HG03457 (cell line): Measurements from ENCODE around the gene DPP7.

Source experiments
- ATAC-seq: cut with Tn5 transposase; IDR thresholded peaks from one replicate; pipeline ENCODE4 v1.9.1; 2021; ENCODE audit warnings: moderate number of reproducible peaks; ENCODE audit not compliant: unreplicated experiment

Gene DPP7

DNA sequence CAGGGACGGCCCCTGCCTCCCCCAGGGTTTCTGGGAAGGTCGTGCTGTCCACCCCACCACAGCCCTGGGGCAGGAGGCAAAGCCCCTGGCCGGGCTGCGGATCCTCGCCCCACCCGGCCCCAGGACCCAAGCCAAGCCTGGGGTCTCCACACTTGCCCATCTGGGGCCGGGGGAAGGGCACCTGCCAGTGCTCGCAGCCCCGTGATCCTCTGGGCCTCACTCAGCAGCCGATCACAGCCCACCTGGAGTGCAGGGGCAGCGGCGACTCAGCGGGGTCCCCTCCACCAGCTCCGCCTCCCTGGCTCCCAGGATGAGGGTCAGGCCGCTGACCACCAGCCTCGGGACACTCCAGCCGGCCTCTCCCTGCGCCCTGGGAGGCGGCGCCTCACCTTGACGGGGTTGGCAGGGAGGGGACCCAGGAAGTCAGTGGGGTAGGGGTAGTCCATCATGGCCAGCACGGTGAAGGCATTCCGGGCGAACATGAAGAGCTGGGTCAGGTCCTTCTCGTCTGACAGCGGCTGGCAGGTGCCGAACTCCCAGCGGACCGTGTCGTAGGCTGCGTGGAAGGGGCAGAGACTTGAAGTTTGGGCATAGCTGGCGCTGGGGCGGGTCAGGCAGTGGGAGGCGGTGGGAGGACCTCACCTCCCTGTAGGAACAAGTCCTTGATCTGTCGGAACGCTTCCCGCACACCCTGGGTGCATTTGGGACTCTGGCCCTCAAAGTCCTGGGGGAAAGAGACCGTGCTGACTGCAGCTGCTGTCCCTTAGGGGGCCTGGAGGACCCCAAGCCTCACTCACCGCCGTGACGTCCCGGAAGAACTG, 1.8 kb downstream of the DPP7 start:
- ATAC-seq: no peak

DNA sequence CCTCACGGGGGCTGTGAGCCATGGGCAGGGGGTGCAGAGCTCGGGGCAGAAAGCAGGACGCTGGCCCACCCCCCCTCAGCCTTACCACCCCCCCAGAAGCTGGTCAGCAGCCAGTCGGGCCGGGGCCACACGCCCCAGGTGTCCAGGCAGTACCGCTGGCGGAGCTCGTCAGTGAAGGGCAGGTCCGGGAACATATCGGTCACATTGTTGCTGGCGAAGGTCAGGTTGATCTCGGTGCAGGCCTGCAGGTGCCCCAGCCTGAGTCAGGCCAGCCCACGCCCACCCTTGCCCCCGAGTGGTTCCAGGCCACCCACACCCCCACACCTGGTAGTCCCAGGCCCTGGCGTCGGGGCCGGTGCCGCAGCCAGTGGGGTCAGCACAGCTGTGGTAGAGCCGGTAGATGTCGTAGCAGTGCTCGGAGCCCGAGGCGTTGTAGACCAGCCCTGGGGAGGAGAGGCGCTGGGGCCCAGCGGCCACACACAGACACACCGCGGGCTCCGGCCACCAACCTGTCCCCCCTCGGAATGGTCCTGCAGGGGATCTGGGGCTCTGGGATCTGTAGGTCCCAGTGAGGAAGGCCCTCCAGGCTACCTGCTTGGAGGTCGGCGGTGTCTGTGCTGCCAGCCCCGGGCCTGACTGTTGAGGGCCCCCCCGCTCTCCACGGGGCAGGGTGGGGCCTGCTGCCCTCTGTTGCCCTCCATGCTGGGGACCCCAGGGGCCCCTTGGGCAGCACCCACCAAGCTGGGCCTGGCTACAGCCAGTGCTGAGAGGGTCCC, 2.6 kb downstream of the DPP7 start:
- ATAC-seq: no peak

DNA sequence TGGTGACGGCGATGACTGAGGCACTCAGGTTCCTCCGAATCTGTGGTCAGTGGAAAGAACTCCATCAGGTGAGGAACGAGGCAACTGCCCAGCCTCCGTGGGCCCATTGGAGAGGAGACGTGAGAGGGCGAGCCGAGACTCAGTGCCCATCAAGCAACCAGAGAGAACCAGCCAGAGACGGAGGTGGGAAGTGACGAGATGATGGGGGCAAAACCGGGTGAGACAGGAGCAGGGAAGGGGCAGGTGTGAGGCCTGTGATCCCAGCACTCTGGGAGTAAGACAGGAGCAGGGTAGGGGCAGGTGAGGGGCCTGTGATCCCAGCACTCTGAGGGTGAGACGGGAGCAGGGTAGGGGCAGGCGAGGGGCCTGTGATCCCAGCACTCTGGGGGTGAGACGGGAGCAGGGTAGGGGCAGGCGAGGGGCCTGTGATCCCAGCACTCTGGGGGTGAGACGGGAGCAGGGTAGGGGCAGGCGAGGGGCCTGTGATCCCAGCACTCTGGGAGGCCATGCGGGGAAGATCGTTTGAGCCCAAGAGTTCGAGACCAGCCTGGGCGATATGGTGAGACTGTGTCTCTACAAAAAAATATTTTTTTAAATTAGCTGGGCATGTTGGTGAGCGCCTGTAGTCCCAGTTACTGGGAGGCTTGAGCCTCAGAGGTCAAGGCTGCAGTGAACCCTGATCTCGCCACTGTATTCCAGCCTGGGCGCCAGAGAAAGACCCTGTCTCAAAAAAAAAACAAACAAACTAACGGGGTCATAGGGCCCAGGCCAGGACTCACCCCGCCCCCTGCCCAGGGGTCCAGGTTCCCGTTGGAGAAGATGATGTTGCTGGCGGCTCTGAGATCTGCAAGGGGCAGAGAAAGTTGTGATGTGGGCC, 3.4 kb downstream of the DPP7 start:
- ATAC-seq: no peak

- no peak for ATAC-seq
Measured at GRCh38 chr9:137110147-137110910, 4.2 kb downstream of the DPP7 start.

DNA sequence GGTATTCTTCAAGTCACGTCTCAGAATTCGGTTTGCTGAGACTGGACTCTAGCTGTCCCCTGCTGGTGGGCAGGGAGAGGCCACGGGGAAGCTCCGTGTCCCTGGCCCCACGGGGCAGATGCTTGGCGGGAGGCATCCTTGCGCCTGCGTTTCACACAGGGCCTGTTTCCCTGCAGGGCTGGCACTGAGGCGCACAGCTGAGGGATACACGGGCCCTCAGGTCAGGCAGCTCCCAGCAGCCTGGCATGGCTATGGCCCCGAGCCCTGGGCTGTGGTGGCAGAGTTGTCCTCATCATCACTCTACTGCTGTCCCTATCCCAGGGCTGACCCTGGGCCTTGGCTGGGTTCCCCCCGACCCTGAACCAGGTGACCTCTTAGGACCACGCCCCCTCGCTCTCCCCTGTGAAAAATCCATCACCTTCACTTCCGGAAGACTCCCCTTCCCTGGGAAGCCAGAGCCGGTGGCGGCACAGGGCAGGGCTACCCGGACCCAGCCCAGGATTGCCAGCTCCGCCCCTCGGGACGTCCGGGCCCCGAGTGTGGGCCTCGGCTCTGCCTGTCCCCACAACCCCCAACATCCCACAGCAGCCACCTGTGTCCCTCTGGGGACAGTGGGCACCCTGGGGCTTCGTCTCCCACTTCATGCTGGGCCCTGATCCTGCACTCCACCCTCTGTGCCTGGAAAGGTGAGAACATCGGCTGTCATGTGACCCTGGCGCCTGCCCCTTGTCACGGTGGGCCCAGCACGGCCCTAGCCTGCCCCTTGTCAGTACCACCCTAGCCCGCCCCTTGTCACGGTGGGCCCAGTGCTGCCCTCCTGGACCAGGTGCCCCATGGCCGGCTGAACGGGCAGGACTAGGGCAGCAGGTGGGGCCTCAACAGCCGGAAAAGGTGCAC, 5.0 kb downstream of the DPP7 start:
- ATAC-seq: no peak

DNA sequence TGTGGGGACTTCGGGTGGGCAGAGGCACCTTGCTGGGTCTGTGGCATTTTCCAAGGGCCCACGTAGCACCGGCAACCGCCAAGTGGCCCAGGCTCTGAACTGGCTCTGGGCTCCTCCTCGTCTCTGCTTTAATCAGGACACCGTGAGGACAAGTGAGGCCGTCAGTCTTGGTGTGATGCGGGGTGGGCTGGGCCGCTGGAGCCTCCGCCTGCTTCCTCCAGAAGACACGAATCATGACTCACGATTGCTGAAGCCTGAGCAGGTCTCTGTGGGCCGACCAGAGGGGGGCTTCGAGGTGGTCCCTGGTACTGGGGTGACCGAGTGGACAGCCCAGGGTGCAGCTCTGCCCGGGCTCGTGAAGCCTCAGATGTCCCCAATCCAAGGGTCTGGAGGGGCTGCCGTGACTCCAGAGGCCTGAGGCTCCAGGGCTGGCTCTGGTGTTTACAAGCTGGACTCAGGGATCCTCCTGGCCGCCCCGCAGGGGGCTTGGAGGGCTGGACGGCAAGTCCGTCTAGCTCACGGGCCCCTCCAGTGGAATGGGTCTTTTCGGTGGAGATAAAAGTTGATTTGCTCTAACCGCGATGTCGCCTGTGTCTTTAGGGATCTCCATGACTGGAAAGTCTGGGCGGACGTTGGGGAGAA, 5.8 kb downstream of the DPP7 start:
- no peak for ATAC-seq

DNA sequence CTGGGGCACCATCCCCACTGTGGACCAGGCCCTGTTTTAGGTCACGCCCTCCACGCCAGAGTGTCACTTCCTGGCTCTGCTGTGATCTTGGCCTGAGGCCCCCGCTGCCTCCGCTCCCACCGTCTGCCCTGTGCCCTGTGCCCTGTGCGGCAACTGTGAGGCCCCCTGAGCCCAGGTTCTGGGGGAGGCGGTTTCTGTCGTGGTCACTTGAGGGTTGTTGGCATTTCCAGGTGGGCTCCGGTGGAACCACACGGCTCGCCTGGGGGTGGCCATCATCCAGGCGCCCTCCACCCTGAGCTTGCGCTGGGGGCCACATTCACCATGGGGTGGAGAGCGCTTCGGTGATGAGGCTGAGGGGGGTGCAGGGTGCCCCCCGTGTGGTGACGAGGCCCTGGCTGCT, 6.6 kb downstream of the DPP7 start:
- no peak for ATAC-seq

DNA sequence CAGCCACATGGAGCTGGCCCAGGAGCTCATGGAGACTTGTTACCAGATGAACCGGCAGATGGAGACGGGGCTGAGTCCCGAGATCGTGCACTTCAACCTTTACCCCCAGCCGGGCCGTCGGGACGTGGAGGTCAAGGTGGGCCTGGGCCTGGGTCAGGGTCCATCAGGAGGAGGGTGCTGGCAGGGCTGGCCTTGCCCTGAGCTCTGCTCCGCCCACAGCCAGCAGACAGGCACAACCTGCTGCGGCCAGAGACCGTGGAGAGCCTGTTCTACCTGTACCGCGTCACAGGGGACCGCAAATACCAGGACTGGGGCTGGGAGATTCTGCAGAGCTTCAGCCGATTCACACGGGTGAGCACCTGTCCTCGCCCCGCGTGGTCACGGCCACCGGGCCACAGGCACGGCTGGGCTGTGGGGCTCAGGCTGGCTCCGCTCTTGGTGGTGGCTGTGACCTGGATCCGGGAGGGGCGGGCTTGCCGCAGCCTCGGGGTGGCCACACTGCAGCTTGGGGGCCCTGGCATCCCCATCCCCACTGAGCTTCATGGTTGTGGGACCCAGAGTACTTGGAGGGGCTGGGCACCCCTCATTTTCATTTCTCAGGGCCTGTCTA, 7.1 kb downstream of the DPP7 start:
- no peak for ATAC-seq

- no peak for ATAC-seq
Measured at GRCh38 chr9:137106662-137107250, 7.8 kb downstream of the DPP7 start.

DNA sequence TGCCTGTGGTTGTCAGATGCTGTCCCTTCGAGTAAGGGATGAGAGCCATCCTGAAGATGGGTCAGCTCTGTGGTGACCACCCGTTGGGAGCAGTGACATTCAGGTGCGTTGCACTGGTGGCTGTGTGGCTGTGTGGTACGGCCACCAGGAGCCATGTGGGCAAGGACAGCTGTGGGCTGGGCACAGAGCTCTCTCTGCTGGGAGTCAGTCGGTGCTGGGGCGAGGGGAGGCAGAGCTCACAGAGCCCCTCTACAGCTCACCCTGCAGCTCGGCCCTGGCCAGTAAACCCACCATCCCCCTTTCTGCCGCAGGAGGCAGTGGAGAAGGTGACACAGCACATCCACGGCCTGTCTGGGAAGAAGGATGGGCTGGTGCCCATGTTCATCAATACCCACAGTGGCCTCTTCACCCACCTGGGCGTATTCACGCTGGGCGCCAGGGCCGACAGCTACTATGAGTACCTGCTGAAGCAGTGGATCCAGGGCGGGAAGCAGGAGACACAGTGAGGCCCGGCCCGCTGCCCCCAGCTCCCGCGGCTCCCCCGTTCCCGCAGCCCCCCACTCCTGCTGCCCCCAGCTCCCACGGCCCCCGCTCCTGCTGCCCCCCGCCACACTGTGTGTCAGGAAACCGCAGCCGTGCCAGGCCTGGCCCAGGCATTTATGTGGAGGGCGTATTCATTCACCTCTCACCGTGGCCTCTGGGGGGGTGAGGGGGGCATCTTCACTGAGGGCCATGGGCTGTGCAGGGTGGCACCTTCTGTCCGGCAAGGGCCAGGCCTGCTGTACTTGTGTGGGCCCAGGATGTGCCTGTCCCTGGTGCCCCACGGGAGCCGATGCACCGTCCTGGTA, 8.5 kb downstream of the DPP7 start:
- no peak for ATAC-seq

GRCh38 chr9:137103206-137103999, 11.1 kb downstream of the DPP7 start:
- ATAC-seq: no peak

- ATAC-seq: no peak
Measured at GRCh38 chr9:137099231-137099630, 15.3 kb downstream of the DPP7 start.

DNA sequence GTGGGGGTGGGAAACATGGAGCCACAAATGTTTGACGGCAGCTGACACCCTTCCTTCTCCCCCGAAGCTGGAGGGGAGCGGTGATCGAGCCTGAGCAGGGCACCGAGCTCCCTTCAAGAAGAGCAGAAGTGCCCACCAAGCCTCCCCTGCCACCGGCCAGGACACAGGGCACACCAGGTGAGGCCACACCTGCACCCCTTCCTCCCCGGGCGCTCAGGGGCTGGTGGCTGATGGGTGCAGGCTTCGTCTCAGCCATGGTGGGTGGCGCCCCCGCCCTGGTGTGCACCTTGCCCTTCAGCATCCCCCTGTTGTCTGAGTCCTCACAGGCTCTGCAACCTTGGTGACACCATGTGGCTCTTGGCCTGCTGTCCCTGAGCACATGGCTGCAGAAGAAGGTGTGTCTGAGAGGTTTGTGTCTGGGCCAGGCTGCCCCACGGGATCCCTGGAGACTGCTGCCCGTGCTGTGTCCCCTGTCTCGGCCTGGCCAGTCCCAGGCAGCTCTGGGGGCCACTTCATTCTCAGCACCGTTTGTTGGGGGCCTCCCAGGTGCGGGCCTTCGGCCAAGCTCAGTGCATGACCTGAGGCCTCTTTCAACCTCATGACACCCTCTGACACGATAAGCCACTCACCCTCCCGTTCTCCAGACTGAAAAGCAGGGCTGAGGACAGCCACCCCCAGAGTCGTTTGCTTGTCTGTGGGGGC, 16.6 kb downstream of the DPP7 start:
- no peak for ATAC-seq

DNA sequence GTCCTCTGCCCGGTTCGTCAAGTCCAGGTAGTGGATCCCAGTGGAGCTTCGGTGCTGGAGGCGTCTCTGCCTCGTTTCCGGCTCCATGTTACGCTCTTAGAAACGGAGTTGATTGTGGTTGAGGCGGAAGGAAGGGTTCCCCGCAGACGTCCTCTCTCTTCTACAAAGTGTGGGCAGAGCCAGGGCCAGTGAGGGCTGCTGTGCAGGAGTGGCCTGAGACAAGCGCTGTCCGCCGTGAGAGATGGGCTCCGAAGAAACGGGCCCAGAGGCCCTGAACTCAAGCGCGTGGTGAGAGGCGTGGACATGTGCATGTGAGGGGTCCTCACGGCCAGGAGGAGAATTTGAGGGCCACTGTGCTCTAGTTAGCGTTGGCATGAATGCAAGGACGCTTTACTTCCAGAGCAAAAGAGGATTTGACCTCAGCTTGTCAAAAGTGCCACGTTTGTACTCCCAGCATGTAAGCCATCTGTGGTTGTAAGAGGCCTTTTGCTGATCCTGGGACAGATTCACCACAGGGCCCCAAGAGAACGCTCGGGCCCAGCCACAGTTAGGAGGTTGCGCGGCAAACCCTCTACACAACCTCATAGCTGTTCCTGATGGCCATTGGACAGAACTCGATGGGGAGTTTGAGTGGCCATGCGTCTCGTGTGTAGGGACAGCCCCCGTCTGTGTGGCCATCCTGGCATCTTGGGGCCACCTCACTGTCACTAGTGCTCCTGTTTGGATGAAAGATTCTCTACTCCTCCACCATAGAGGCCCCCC, 17.6 kb downstream of the DPP7 start:
- ATAC-seq: no peak
